K562 (cell line): ENCODE results near the gene PIP4K2A. TPM values are rescaled to one million over a fixed set of nuclear protein-coding genes. Genes with fewer than 3 reads are reported as not detected.

Source experiments
- CEBPG ChIP-seq, 3 experiments: fragments of 200-800 bp in 1 of 3; sonication (Bioruptor generic) in 1 of 3; sonication (generic) in 1 of 3; formaldehyde crosslinking in 1 of 3; IDR thresholded peaks in 2 of 3; conservative IDR thresholded peaks in 1 of 3; 2 replicates each; pipeline versions ENCODE4 v1.6.1 to v1.8.0; 2016 to 2022; ENCODE audit warnings: missing compliant biosample characterization in 2 of 3, missing genetic modification characterization in 2 of 3, mild to moderate bottlenecking in 1 of 3, missing genetic modification reagents in 1 of 3
- E2F5 ChIP-seq: sonication (generic); formaldehyde crosslinking; IDR thresholded peaks from 2 replicates; pipeline ENCODE4 v1.8.0; 2022; ENCODE audit warnings: mild to moderate bottlenecking, missing genetic modification reagents
- EP400 ChIP-seq: fragments of 450-650 bp; IDR thresholded peaks from 2 replicates; pipeline ENCODE4 v1.6.1; 2017; ENCODE audit warnings: antibody characterized with exemption, mild to moderate bottlenecking, moderate library complexity
- FOSL1 ChIP-seq: fragments of 200-800 bp; sonication (Bioruptor generic); conservative IDR thresholded peaks from 2 replicates; pipeline ENCODE4 v1.6.1; 2016; ENCODE audit warnings: missing genetic modification characterization, missing compliant biosample characterization
- PHB2 ChIP-seq: fragments of 450-650 bp; IDR thresholded peaks from 2 replicates; pipeline ENCODE4 v1.6.1; 2017; ENCODE audit warnings: low read depth
- RAD51 ChIP-seq: fragments of 450-650 bp; IDR thresholded peaks from 2 replicates; pipeline ENCODE4 v1.7.1; 2016; ENCODE audit warnings: low read depth, mild to moderate bottlenecking, borderline replicate concordance
- SPI1 ChIP-seq: IDR thresholded peaks from 2 replicates; pipeline ENCODE4 v1.6.1; 2011; ENCODE audit warnings: low read depth, low read length, control low read depth, borderline replicate concordance
- TCF15 ChIP-seq: fragments of 250-450 bp; sonication (Bioruptor Pico); IDR thresholded peaks from 2 replicates; pipeline ENCODE4 v1.8.0; 2022; ENCODE audit warnings: moderate library complexity, mild to moderate bottlenecking, inconsistent platforms
- TCF7L2 ChIP-seq: fragments of 150-350 bp; IDR thresholded peaks from 2 replicates; pipeline ENCODE4 v1.6.1; 2016; ENCODE audit warnings: low read depth, mild to moderate bottlenecking, low read length, moderate library complexity
- ZNF232 ChIP-seq: sonication (generic); formaldehyde crosslinking; IDR thresholded peaks from 2 replicates; pipeline ENCODE4 v1.8.0; 2022; ENCODE audit warnings: mild to moderate bottlenecking, missing genetic modification reagents
- ZNF511 ChIP-seq: sonication (generic); formaldehyde crosslinking; IDR thresholded peaks from 2 replicates; pipeline ENCODE4 v1.8.0; 2022; ENCODE audit warnings: mild to moderate bottlenecking, missing genetic modification reagents
- ZNF592 ChIP-seq: fragments of 450-650 bp; IDR thresholded peaks from 2 replicates; pipeline ENCODE4 v1.6.1; 2017; ENCODE audit warnings: antibody characterized with exemption, mild to moderate bottlenecking
- ZNF699 ChIP-seq: fragments of 250-450 bp; sonication (Bioruptor Pico); IDR thresholded peaks from 2 replicates; pipeline ENCODE4 v1.8.0; 2021; ENCODE audit warnings: mild to moderate bottlenecking, moderate library complexity; ENCODE audit not compliant: insufficient replicate concordance
- ZNF740 ChIP-seq, 3 experiments: fragments of 200-800 bp in 1 of 3; sonication (Bioruptor generic) in 1 of 3; sonication (generic) in 1 of 3; formaldehyde crosslinking in 1 of 3; IDR thresholded peaks; 2 replicates each; pipeline versions ENCODE4 v1.6.1 to v1.8.0; 2016 to 2022; ENCODE audit warnings: mild to moderate bottlenecking in 2 of 3, missing compliant biosample characterization in 2 of 3, missing genetic modification characterization in 2 of 3, missing genetic modification reagents in 1 of 3
- polyA plus RNA-seq, 8 experiments: library from polyadenylated mRNA; depleted of rRNA in 4 of 8; stranded (reverse) in 5 of 8; unstranded in 3 of 8; fragments of >200 nt; fragmentation: Nextera tagmentation in 2 of 8; fragmentation: Illumina TruSeq in 1 of 8; extraction: Ambion mirVana in 2 of 8; extraction: Trizol in 1 of 8; gene quantifications; 2 replicates each; pipeline versions ENCODE4 v1.2.1 to v1.2.3, GENCODE V29; 2011 to 2014; ENCODE audit warnings: inconsistent platforms in 1 of 8, missing spikeins in 1 of 8
- total RNA-seq, 7 experiments: library from RNA; depleted of rRNA in 6 of 7; stranded (reverse); fragments of >200 nt in 6 of 7; fragmentation: Illumina TruSeq in 2 of 7; extraction: Trizol in 2 of 7; gene quantifications; 2 replicates each; pipeline versions ENCODE4 v1.2.1 to v1.2.3, GENCODE V29; 2011 to 2021; ENCODE audit warnings: low replicate concordance in 1 of 7

The PIP4K2A gene
- total and polyA plus RNA-seq, 9 of the 15 experiments (the other 6 are each of a cell fraction or from before 2014, with no cell fraction given): 35.6 to 117 (median 71.9) TPM

GRCh38 chr10:22615819-22616499 is 98.4 kb downstream of the PIP4K2A start (continued):
- TF ChIP-seq ZNF592 (peak; percentile 94), TCF7L2 (no peak), EP400 (peak; percentile 97), ZNF232 (CRISPR knock-in tag) (no peak), SPI1 (0 out of 2 replicates have a peak, but pooled peaks have one; percentile 34), TCF15 (CRISPR knock-in tag) (no peak), RAD51 (peak; percentile 45; the same call in 1 of the 2 replicates), CEBPG (CRISPR knock-in tag; IDR thresholded peaks at IDR 0.05) (no peak; the same call in 1 of the 2 replicates), CEBPG (tag; conservative IDR thresholded peaks at IDR 0.05 in 1 of 2, IDR thresholded peaks at IDR 0.05 in 1 of 2) (0 out of 4 replicates have a peak, but pooled peaks of 1 of the 2 experiments have one; percentile 24), ZNF699 (CRISPR knock-in tag) (no peak), ZNF511 (CRISPR knock-in tag) (no peak), FOSL1 (tag) (peak; percentile 94), ZNF740 (CRISPR knock-in tag; IDR thresholded peaks at IDR 0.05) (peak; percentile 70), ZNF740 (tag; IDR thresholded peaks at IDR 0.05) (peak in 1 of 2 experiments; percentile 65; a peak in 2 of 4 replicates), E2F5 (CRISPR knock-in tag) (no peak), PHB2 (no peak)
